HepG2 (cell line): Measurements from ENCODE around the gene ZSCAN26. TPM values are rescaled to one million over a fixed set of nuclear protein-coding genes. Genes with fewer than 3 reads are reported as not detected.
A peak's percentile ranks its signal among the peaks of the same experiment; 100 is the strongest.

ENCODE experiments used
- ARHGAP35 ChIP-seq: sonication (generic); formaldehyde crosslinking; IDR thresholded peaks from 2 replicates; pipeline ENCODE4 v1.9.0; 2022; ENCODE audit warnings: mild to moderate bottlenecking, inconsistent platforms, moderate library complexity, missing genetic modification reagents, borderline replicate concordance
- ATF5 ChIP-seq: sonication (generic); formaldehyde crosslinking; IDR thresholded peaks from 2 replicates; pipeline ENCODE4 v1.4.0; 2020; ENCODE audit warnings: mild to moderate bottlenecking, low read depth, missing genetic modification reagents
- BCL6 ChIP-seq: IDR thresholded peaks from 2 replicates; pipeline ENCODE4 v1.6.1; 2016; ENCODE audit warnings: missing genetic modification reagents, missing compliant biosample characterization
- EHMT2 ChIP-seq: fragments of 200-600 bp; sonication (generic); IDR thresholded peaks from 2 replicates; pipeline ENCODE4 v1.7.0; 2017; ENCODE audit warnings: antibody characterized with exemption, low read depth, low read length, borderline replicate concordance
- GMEB2 ChIP-seq: IDR thresholded peaks from 2 replicates; pipeline ENCODE4 v1.6.1; 2016; ENCODE audit warnings: missing biosample characterization, missing genetic modification reagents, low read depth
- HDAC6 ChIP-seq: fragments of 200-600 bp; sonication (generic); IDR thresholded peaks from 2 replicates; pipeline ENCODE4 v1.7.0; 2017; ENCODE audit warnings: mild to moderate bottlenecking, antibody characterized with exemption, low read length, low read depth
- HNRNPLL ChIP-seq: fragments of 200-400 bp; formaldehyde crosslinking; IDR thresholded peaks from 2 replicates; pipeline ENCODE4 v1.6.1; 2017; ENCODE audit warnings: mild to moderate bottlenecking, low read depth, low read length; ENCODE audit not compliant: poor library complexity, severe bottlenecking
- LBX2 ChIP-seq: sonication (generic); formaldehyde crosslinking; IDR thresholded peaks from 2 replicates; pipeline ENCODE4 v1.5.0; 2020; ENCODE audit warnings: missing genetic modification reagents, mild to moderate bottlenecking, borderline replicate concordance
- NFATC3 ChIP-seq: sonication (generic); formaldehyde crosslinking; IDR thresholded peaks from 2 replicates; pipeline ENCODE4 v1.5.1; 2020; ENCODE audit warnings: mild to moderate bottlenecking, missing genetic modification reagents
- PBX3 ChIP-seq: sonication (generic); formaldehyde crosslinking; IDR thresholded peaks from 2 replicates; pipeline ENCODE4 v1.8.1; 2023; ENCODE audit warnings: missing genetic modification reagents, inconsistent platforms, borderline replicate concordance
- RXRA ChIP-seq: sonication (generic); formaldehyde crosslinking; IDR thresholded peaks from 2 replicates; pipeline ENCODE4 v1.5.1; 2020; ENCODE audit warnings: missing genetic modification reagents
- SNAPC4 ChIP-seq: sonication (generic); formaldehyde crosslinking; IDR thresholded peaks from 2 replicates; pipeline ENCODE4 v1.4.0; 2020; ENCODE audit warnings: mild to moderate bottlenecking, missing genetic modification reagents
- TEF ChIP-seq: sonication (generic); formaldehyde crosslinking; IDR thresholded peaks from 2 replicates; pipeline ENCODE4 v1.5.0; 2020; ENCODE audit warnings: missing genetic modification reagents
- ZNF260 ChIP-seq: sonication (generic); formaldehyde crosslinking; IDR thresholded peaks from 2 replicates; pipeline ENCODE4 v1.4.0; 2020; ENCODE audit warnings: missing genetic modification reagents, low read depth, mild to moderate bottlenecking, borderline replicate concordance
- ZNF282 ChIP-seq: fragments of 450-650 bp; IDR thresholded peaks from 2 replicates; pipeline ENCODE4 v1.6.1; 2018; ENCODE audit not compliant: partially characterized antibody
- ZNF317 ChIP-seq: sonication (generic); formaldehyde crosslinking; IDR thresholded peaks from 2 replicates; pipeline ENCODE4 v1.5.0; 2020; ENCODE audit warnings: mild to moderate bottlenecking, missing genetic modification reagents
- ZNF713 ChIP-seq: sonication (generic); formaldehyde crosslinking; IDR thresholded peaks from 2 replicates; pipeline ENCODE4 v1.4.0; 2020; ENCODE audit warnings: mild to moderate bottlenecking, missing genetic modification reagents
- polyA plus RNA-seq, 8 experiments: library from polyadenylated mRNA; depleted of rRNA in 3 of 8; stranded (reverse) in 7 of 8; unstranded in 1 of 8; fragments of >200 nt; fragmentation: Illumina TruSeq in 4 of 8; extraction: Trizol in 4 of 8; gene quantifications; 2 replicates each; pipeline versions ENCODE4 v1.2.1 to v1.2.3, GENCODE V29; 2011 to 2016; ENCODE audit warnings: low read depth in 4 of 8, missing spikeins in 1 of 8, mixed read lengths in 1 of 8; ENCODE audit not compliant: insufficient read depth in 1 of 8
- total RNA-seq, 5 experiments: library from RNA; depleted of rRNA; stranded (reverse); fragments of >200 nt; fragmentation: Illumina TruSeq; extraction: Trizol; gene quantifications; 2 replicates each; pipeline ENCODE4 v1.2.3, GENCODE V29; 2016; ENCODE audit warnings: low read depth in 1 of 5

Gene ZSCAN26
- total and polyA plus RNA-seq, 2 of the 13 experiments (the other 11 are each of a cell fraction or from before 2014, with no cell fraction given) = 12.0 to 15.6 TPM

- TF ChIP-seq SNAPC4 (0 out of 2 replicates have a peak, but pooled peaks have one; percentile 47), BCL6 (CRISPR knock-in tag) (peak; percentile 60), HDAC6 (no peak), HNRNPLL (no peak), NFATC3 (CRISPR knock-in tag) (no peak), ZNF282 (no peak), GMEB2 (no peak), ZNF713 (CRISPR knock-in tag) (no peak), EHMT2 (peak; percentile 22; the same call in 1 of the 2 replicates), TEF (CRISPR knock-in tag) (no peak), LBX2 (CRISPR knock-in tag) (no peak), ZNF317 (CRISPR knock-in tag) (0 out of 2 replicates have a peak, but pooled peaks have one; percentile 36), RXRA (no peak; the same call in 1 of the 2 replicates), ATF5 (CRISPR knock-in tag) (no peak), ZNF260 (CRISPR knock-in tag) (no peak), PBX3 (no peak), ARHGAP35 (CRISPR knock-in tag) (no peak; the same call in 1 of the 2 replicates)
These were observed 14.7 kb upstream of the ZSCAN26 start, which contains the start of gene ZKSCAN4 (continued) for GRCh38 chr6:28252009-28252975.
